SKM-1 treated with dmso at 0.1 percent for 144 hours (cell line): ENCODE results near the gene RNF224.

ENCODE experiments used
- DNase-seq: peaks from one replicate; lab custom pipeline; 2025; ENCODE audit not compliant: unreplicated experiment; lab: John Stamatoyannopoulos, UW

The RNF224 gene

GRCh38 chr9:137213160-137214060 lies 13.9 kb upstream of the RNF224 start:
- DNase-seq: no peak

- no peak for DNase-seq
Observed at GRCh38 chr9:137214620-137215019, 12.7 kb upstream of the RNF224 start.

- no peak for DNase-seq
Observed at GRCh38 chr9:137215196-137215986, 11.9 kb upstream of the RNF224 start.

- no peak for DNase-seq
Observed at GRCh38 chr9:137216188-137216965, 10.9 kb upstream of the RNF224 start.

- DNase-seq: no peak
Observed at GRCh38 chr9:137217276-137218211, 9.8 kb upstream of the RNF224 start.

- DNase-seq: no peak
Observed at GRCh38 chr9:137218212-137218753, 9.0 kb upstream of the RNF224 start.

GRCh38 chr9:137218754-137219271 lies 8.5 kb upstream of the RNF224 start:
- DNase-seq: no peak

GRCh38 chr9:137219757-137220316 lies 7.5 kb upstream of the RNF224 start:
- no peak for DNase-seq

- DNase-seq: no peak
Observed at GRCh38 chr9:137220317-137221094, 6.8 kb upstream of the RNF224 start.

- DNase-seq: no peak
Observed at GRCh38 chr9:137221095-137221505, 6.2 kb upstream of the RNF224 start.

- no peak for DNase-seq
Observed at GRCh38 chr9:137221506-137222111, 5.7 kb upstream of the RNF224 start.

GRCh38 chr9:137222190-137223077 lies 4.9 kb upstream of the RNF224 start, which contains the start of gene RNF208:
Gene RNF208, minus strand, starts transcription at chr9:137222240. Its CDS starts 1,028 bp downstream, at chr9:137221212.
- no peak for DNase-seq

- DNase-seq: peak; percentile 96
Observed at GRCh38 chr9:137223078-137223970, 4.0 kb upstream of the RNF224 start.

GRCh38 chr9:137224830-137225694 lies 2.2 kb upstream of the RNF224 start, which contains the start of gene CYSRT1:
Gene CYSRT1, plus strand, starts transcription at chr9:137225174. Its CDS starts 448 bp downstream, at chr9:137225622.
- peak; percentile 41 for DNase-seq
